ENCODE data around the gene DDA1.

- no peak for TF ChIP-seq ZBTB11 (tag by site-specific recombination; conservative IDR thresholded peaks at IDR 0.05; ENCODE audit: low read depth)
- TF ChIP-seq CTCF (tag by site-specific recombination; IDR thresholded peaks at IDR 0.05): no peak
These were observed 26.2 kb downstream of the DDA1 start for GRCh38 chr19:17335575-17335974.

Measured in HEK293 (cell line).